Activated T-helper 9 cell treated with anti-CD3 and anti-CD28 coated beads, Interleukin-2, amount 50 U/mL, for 16 hours (primary cell): ENCODE results near the gene FAM216B.
"Not testable (repeated sequence)": the region's sequence is repeated elsewhere in the genome, so short reads cannot be mapped to it uniquely, and the experiment has no call there.

Source experiments
- DNase-seq: peaks from one replicate; pipeline ENCODE4 v3.0.0-alpha.2; 2020; ENCODE audit warnings: low read depth

FAM216B gene

DNA sequence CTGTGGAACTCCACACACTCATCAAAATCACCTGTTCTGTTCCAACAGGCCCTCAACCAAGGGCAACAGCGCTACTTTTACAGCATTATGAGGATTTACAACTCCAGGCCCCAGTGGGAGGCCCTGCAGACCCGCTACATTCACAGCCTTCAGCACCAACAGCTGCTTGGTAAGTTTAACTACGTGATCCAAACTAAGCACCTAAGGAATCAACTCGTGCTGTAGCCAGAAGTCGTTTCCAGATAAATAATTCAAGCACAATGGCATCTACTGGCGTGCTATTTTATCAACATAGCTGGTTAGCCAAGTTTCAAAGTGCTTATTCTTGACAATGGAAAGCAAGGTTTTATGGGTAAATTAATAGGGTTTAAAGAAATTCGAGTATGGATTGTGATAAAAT lies 5.3 kb downstream of the FAM216B start:
- DNase-seq, result no peak

GRCh38 chr13:42788601-42789000 lies 7.2 kb downstream of the FAM216B start:
- no peak for DNase-seq

DNA sequence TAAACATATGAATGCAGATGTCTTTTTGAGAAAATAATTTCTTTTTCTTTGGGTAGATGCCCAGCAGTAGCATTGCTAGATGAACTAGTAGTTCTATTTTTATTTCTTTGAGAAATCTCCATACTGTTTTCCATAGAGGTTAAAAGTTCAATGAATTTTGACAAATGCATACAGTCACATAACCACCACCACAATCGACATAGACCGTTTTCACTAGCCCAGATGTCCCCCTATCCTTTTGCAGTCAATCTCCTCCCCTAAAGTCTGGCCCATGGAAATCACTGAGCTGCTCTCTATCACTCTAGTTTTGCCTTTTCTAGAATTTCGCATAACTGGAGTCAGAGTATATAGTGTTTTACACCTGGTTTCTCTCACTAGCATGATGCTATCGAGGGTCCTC lies 10.8 kb downstream of the FAM216B start:
- no peak for DNase-seq

GRCh38 chr13:42794577-42795275 lies 13.3 kb downstream of the FAM216B start:
- no peak for DNase-seq

DNA sequence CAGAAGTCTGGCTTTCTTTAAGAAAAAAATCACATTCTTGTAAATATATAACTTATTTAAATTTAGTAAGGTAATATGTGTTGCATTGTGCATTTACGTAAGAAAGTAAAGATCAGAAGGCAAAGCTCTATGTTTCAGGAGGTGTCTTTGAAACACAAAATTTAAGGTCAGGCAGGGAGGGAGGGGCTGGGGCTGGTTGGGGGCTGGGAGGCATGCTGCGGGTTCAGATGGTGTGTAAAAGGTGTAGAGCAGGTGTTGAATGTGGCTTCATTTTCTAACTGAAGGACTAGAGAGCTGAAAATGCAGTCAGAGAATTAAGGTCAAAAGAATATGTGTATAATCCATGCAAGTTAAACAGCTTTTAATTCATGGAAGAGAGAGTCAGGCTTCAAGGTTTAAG lies 14.3 kb downstream of the FAM216B start:
- no peak for DNase-seq

GRCh38 chr13:42796747-42797356 lies 15.5 kb downstream of the FAM216B start:
- DNase-seq, result no peak

DNA sequence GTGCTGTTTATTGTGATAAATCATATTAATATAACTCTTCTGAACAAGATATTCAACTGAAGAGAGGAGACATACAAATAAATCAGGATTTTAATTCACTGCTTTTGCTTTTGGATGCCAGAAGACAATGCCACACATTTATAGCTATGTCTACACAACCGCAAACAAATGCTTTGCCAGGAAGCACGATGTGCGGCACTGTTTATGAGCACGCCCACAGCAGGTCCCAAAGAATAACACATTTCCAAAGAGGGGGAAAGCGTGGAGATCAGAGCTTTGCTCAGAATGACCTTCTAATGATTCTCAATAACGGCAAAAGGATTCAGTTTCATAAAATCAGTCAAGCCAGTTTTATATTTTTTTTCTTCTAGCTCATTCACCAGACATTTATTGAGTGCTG lies 16.7 kb downstream of the FAM216B start:
- DNase-seq, result no peak

GRCh38 chr13:42800109-42800643 lies 18.8 kb downstream of the FAM216B start:
- no peak for DNase-seq

GRCh38 chr13:42803563-42804204 lies 22.3 kb downstream of the FAM216B start:
- DNase-seq, result no peak

DNA sequence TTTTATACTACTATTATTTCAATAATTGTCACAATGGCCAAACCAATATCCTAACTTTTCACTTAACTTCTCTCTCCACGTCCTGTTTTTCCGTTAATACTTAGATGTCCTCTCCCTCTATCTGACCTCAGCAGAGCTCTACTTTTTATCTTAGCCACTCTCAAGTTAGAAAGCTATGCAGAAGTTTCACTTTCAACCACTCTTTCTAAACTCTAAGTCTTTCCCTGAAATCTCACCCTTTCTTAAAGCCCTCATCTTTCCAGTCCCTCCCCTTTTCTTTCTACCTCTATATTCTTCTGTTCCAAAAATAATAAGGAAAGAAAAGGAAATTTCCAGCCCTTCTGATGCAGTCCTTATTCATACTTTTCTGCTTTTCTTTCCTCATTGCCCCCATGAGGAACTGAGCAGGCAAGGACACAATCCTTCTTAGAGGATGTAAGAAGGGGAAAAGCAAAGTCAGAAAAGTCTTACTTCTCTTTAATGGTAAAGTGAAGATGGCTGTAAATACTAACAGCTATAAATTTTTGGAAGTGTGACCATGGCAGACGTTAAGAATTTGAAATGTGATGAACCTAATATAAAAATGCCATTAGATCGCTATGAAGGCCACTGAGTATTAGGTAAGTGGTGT lies 23.0 kb downstream of the FAM216B start:
- DNase-seq, result no peak

DNA sequence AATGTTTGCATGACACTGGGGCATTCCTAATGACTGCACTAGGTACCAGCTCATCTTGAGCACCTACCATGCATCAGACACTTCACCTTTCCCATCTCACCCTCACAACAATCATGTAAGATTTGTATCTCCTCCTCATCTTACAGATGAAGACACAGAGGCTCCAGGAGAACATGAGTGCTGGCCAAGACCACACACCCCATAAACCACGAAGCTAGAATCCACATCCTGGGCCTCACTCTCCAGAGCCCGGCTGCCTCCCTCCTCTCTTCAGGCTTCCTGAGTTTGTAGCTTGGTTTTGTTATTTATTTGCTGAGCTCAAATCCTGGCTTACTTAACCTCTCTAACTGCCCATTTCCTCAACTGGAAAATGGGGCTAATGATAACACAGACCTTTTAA lies 25.9 kb downstream of the FAM216B start:
- no peak for DNase-seq

GRCh38 chr13:42807866-42808265 lies 26.5 kb downstream of the FAM216B start:
- no peak for DNase-seq

- DNase-seq, result no peak
These were observed 27.1 kb downstream of the FAM216B start for GRCh38 chr13:42808341-42808940.

- DNase-seq, result no peak
These were observed 30.9 kb downstream of the FAM216B start for GRCh38 chr13:42812316-42812715.

DNA sequence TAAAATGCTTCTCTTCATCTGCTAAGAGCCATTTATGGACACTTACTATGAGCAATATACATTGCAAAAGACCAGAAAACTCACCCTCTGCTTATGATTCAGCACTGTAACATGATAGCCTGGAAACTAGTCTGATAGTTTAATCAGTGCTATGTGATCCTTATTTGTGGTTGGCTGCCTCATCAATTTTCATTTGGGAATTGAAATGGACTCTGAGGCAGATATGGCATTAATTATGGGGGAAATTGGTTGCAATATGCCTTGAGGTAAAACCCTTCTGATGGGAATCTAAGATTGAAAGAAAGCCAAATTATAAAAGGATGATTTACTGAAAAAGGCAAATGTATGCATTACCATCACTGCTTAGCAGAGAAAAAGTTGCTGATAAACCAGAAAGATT lies 33.5 kb downstream of the FAM216B start:
- DNase-seq, result no peak

- no peak for DNase-seq
These were observed 34.3 kb downstream of the FAM216B start for GRCh38 chr13:42815681-42816080.

- no peak for DNase-seq
These were observed 35.2 kb downstream of the FAM216B start for GRCh38 chr13:42816538-42816937.

- DNase-seq, result not testable (repeated sequence)
These were observed 38.3 kb downstream of the FAM216B start for GRCh38 chr13:42819687-42820086.

GRCh38 chr13:42820451-42820850 lies 39.1 kb downstream of the FAM216B start:
- DNase-seq, result no peak

GRCh38 chr13:42821437-42821836 lies 40.1 kb downstream of the FAM216B start:
- DNase-seq, result no peak

- no peak for DNase-seq
These were observed 51.1 kb downstream of the FAM216B start for GRCh38 chr13:42832341-42833096.

DNA sequence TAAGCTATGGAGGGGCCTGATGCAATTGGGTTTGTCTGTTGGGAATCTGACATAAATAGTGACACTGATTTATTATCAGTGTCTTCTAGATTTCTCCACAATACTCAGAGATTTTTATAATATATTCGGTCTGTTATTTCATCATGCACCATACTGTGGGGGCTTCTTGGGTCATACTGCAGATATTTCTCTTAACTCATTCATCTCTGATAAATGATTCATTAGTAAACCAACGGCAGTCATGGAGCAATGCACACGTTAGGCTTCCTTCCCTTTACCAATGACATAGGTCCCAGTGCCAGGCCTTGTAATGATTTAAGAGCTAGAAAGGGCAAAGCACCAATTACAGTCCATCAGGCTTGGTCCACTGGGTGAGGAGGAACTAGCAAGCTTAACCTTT lies 53.6 kb downstream of the FAM216B start:
- no peak for DNase-seq
